Endometrial microvascular endothelial cells (primary cell): ENCODE results near the gene THAP5. TPM values are rescaled to one million over a fixed set of nuclear protein-coding genes. Genes with fewer than 3 reads are reported as not detected.

Experiments
- in situ Hi-C: cut with HindIII; loops from 2 replicates; pipeline ENCODE4 v1.10.0; 2017; ENCODE audit warnings: low sequenced_read_pairs, low pct_unique_long_range_greater_than_20kb; ENCODE audit errors: inconsistent ontology term
- total RNA-seq: library from RNA; depleted of rRNA; stranded (reverse); fragments of >200 nt; gene quantifications from one replicate; pipeline ENCODE4 v1.2.3, GENCODE V29; 2015; ENCODE audit errors: inconsistent ontology term

THAP5 gene, protein sequence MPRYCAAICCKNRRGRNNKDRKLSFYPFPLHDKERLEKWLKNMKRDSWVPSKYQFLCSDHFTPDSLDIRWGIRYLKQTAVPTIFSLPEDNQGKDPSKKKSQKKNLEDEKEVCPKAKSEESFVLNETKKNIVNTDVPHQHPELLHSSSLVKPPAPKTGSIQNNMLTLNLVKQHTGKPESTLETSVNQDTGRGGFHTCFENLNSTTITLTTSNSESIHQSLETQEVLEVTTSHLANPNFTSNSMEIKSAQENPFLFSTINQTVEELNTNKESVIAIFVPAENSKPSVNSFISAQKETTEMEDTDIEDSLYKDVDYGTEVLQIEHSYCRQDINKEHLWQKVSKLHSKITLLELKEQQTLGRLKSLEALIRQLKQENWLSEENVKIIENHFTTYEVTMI
- total RNA-seq, result 20.1 TPM

DNA sequence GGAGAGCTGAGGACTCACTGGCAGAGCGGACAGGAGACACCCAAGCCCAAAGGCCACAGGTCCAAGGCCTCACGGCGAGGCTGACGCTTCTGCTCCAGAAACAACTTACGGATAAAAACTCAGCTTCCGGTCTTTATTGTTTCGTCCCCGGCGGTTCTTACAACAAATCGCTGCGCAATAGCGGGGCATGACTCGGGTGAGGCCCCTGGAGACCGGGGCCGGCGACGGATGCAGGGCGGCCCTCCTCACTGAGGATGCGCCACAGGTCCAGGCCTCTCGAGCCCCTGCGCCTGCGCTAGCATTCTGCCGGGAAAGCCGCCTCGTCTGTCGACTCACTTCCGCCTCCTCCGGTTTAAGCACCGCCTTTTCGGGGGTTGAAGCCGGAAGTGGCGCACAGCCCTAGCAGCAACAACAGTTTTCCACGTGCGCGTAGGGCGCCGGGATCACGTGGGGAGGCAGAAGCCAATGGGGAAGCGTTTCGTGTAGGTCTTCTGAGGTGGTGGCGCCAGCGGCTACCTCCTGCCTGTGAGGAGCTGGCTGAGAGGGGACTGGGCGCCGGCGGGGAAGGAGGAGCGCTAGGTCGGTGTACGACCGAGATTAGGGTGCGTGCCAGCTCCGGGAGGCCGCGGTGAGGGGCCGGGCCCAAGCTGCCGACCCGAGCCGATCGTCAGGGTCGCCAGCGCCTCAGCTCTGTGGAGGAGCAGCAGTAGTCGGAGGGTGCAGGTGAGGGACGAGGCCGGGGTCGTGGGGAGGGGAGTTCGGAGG, at the start of gene THAP5, which contains the start of gene DNAJB9:
Gene THAP5 (minus strand): TSS at position 326 of the 765 bp plus-strand sequence. CDS start 137 bp downstream, at position 189.
Gene DNAJB9 (plus strand): TSS at position 494 of the 765 bp plus-strand sequence. CDS start 1,853 bp downstream, outside the sequence.
- in situ Hi-C loops, result no loop called here

DNA sequence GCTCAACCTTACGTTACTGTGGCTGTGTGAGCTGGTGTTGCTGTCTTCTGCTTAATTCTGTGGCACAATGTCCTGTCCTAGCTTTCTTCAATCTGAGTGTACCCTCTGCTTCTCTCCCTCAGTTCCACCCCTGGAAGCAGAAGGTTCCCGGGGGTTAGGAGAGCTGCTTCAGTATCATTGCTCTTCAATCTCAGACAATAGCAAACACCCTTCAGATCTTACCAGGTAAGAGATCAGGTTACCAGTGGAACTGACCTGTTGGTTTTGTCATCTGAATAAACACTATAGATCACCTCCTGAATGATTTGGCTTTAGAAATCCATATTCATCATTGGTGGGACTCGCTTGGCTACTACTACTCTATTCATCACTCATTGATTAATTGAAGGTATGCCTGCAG, 48.5 kb upstream of the THAP5 start:
- in situ Hi-C loops, result no loop called here

DNA sequence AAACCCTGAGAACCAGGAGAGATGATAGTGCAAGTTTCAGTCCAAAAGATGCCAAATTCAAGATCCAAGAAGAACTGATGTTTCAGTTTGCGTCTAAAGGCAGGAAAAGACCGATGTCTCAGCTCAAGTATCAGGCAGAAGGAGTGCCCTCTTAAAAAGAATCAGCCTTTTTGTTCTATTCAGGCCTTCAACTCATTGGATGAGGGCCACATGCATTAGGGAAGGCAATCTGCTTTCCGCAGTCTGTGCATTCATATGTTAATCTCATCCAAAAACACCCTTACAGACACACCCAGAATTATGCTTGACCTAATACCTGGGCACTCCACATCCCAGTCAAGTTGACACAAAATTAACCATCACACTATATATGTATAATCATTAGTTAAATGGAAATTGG, 45.4 kb upstream of the THAP5 start:
- in situ Hi-C loops, result no loop called here

DNA sequence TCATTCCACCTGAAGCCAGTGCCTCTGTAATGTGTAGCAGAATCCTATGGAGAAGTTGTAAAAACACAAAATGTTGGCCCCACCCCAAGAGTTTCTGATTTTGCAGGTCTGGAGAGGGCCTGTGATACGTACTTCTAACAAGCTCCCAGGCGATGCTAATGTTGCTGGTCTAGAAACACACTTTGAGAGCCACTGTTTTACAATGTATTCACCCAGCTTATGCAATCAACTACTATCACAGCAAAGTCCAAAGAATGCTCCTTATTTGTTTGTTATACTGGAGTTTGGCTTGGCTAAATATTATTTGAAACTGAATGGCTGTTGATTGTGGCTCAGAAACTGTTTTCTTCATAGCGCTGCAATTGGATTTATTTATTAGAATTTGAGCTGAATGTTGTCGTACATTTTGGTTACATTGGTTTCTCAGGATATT, 44.5 kb upstream of the THAP5 start:
- in situ Hi-C loops, result no loop called here

DNA sequence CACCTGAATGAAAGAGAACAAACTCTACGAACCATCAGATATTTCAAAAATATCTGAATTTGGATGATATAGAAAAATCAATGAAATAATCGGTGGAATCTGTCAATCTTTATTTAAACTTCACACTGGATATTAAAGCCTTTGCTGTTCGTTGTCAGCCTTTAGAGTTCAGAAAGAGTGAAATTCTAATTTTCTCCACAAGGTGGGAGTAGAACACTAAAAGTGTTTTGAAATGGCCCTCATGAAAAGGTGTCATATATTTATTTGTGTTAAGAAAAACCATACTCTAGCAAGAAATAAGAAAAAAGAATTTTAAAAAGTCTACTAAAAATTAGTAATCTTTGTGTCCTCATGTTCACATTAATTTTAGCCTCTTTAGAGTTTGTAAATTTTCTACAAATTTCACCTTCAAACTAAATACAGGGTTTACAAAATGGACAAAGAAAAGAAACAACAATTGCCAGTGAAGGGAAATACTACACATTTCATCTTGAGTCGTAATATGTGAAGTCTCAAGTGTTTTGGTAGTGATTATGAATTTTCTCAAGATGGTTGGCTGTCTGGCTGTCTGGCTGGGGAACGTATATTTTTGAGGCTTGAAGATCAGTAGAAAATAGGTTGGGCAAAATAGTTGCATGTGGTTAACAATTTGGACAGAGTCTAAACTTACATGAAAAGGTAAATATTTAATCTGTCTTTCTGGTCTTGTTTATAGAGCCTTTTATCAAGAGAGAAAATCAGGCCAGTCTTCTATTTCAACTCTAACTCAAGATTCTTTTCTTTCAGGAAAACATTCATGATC, 43.8 kb upstream of the THAP5 start:
- in situ Hi-C loops, result no loop called here

DNA sequence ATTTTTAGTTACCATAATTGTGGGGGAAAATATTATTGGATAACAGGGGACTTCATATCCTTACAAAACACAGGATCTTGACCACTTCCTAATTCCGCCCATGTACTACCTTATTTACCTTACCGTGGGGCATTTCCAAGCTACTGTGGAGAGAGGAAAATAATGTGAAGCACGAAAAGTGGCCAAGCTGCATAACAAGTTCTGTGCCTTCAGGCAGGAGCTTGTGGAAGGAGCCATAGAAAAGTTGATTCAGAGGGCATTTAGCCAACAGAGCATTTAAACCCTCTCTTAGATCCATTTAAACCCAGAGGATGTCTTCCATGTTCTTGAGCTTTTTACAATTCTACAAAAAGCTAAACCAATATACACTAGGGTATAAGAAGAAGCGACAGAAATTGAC, 41.8 kb upstream of the THAP5 start:
- in situ Hi-C loops, result no loop called here

DNA sequence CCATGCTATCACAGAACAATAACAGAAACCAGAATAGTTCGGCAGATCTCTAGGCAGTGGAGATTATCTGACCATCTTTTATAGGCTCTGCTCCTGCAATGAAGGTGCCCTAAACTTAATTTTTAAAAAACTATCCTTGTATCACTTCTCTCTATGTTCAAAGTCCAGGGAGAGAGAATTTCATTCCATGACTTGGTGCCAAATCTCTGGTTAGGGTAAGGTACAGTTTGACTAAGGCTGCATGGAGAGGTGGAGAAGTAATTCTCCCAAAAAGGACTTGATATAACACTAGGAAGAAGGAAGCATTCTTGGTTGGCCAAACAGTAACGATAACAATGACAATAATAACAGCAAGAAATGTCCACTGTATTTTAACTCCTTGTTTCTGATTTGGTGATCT, 40.1 kb upstream of the THAP5 start:
- in situ Hi-C loops, result no loop called here

DNA sequence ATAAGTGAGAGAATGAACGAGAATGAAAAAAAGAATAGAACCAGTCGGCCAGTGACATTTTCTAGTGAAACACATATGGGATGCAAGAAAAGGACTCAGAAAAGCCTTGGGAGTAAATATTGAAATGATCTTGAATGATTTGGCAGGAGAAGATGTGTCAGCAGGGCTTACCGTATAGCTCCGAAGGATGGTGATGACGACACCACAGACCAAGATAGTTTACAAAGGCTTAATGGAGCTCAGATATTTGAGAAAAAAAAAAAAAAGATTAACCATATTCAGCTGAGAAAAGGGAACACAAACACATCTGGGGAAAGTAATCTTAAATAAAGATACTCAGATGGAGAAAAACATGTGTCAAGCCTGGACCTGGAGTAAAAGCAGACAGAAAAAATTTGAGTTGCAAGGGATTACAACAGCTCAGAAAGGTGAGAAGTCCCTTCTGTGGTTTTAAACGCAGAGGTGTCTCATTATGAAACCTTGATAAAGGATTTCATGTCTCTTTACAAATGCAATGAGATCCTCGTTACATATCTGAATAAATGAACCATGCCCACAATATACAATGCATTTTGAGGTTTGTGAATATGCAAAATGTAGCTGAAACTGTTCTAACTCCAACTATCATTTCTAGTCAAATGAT, 36.2 kb upstream of the THAP5 start:
- in situ Hi-C loops, result no loop called here

DNA sequence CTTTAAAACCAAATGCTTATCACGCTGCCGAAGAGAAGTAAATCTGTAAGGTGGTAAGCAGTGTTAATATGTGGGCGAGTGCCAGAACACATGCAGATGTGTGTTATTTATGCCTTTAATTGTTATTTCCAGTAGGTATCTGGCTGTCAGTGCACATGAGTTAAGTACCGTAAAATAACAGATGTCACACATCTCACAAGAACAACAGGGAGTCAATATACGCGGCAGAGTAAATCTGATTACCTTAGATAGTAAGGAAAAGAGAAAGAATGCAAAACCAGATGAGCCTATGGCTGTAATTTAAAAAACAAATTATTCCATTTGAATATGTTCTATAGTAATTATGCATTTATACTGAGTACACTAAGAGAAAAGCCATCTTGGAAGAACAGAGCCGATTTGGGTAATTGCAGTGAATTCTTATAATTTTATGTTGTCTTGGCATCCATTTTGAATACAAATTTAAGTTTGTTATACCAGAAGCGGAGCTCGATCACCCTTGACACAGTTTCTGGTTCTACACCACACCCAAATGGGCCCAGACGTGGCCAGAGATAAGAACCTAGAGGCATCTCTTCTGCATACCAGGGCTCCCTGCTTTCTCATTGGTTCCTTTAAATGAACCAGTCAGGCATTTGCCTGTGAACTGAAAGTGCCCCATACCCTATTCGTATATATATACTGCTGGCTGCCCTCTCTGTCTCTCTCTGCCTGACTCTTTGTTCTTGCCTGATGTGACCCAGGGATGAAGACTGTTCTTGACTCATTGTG, 35.0 kb upstream of the THAP5 start:
- in situ Hi-C loops, result no loop called here

DNA sequence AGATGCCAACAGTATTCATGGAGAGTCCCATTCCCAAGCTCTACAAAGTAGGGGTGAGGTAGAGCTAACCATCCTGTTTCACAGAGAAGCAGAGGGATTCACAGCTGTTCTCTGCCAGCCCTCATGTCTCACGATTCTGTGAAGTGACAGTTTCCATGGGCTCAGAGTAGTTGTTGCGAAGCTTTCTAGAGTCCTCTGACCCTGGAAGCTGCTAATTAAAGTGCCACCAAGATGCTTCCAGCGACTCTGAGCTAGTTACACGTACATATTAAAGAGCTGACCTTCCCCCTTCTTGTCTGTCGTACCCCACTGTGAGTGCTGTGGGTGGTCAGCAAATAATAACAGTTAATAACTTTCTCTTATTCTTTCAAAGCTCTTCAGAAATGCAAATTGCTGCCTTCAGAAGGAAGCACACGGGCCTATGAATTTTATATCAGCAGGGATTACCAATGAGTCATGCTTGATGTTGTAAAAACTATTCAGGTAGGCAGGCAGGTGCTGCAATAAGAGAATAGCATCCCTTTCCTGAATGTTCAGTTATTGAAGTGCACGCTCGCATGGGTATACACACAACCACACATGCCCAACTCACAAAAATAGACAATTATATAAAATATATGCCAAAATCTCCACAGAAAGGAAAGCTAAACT, 34.3 kb upstream of the THAP5 start:
- in situ Hi-C loops, result no loop called here

DNA sequence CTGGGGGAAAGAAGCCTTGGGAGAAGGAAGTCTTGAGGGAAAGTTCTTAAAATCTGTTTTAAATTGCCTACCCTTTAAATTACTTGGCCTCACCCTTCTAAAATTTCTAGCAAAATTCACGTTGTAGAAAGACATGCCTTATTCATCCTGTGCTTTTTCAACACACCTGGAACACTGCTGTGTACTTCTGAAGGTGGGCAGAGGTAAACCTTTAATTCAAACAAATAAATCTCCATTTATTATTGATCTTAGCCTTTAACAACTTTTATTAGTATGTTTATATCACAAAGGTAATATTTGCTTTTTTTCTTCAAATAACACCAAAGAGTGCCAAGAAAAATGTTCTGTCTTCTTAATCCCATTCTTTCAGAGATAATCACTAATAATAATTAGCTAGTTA, 30.9 kb upstream of the THAP5 start:
- in situ Hi-C loops, result no loop called here

DNA sequence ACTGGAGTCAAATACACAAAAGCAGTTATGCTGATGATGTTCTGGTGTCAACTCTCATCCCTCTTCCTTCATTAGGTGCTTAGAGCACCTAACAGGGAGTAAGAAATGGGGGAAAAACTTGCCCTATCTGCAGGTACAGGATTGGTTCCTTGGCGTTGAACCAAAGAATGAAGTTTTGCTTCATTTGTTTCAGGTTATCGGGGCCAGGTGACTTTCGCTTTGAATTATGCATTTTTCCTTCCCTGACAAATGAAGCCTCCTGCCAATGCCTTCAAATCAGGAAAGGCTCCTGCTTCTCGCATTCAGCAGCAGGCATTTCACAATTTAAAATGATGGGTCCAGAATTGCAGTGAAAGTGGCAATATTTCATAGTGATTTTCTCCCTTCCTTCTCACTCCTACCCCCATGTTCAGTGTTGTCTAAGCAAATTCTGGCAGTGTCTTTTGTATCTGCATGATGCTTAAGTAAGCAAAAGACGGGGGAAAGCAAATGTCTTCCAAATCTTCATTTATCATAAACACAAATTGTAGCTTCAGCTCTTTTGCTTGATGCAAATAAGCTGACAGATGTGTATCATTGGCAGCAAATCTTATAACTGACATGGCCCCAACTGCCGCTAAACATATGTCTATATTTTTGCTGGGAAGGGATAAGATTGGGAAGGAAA, 29.5 kb upstream of the THAP5 start:
- in situ Hi-C loops, result no loop called here

DNA sequence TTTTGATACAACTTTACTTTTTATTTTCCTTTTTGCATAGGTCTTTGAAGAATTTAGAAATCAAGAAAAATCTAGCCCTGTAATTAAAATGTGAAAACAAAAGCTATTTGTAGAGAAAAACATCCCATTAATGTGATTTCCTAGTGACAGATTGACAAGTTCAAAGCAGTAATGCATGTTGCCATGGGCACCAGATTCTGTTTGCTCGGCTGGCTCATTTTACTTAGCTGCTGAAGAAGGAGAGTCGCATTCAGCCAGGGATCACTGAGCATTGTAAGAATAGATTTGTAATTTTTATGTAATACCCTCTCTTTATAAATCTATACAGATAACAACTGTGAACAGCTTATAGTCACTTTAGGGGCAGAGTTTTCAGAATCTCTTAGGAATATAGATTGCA, 28.6 kb upstream of the THAP5 start:
- in situ Hi-C loops, result no loop called here

DNA sequence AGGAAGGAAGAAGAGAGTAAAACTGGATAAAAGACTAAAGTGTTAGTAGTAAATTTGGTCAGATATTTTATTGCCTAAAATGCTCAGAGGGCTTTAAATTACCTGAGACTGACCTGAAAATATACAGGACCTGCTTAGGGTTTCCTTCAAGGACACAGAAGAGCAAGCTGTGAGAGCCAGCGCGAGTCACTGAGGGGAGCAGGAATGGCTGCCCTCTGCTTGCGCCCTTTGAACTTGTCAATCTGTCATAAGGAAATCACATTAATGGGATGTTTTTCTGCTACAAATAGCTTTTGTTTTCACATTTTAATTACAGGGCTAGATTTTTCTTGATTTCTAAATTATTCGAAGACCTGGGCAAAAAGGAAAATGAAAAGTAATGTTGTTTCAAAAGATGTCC, 27.1 kb upstream of the THAP5 start:
- in situ Hi-C loops, result no loop called here

DNA sequence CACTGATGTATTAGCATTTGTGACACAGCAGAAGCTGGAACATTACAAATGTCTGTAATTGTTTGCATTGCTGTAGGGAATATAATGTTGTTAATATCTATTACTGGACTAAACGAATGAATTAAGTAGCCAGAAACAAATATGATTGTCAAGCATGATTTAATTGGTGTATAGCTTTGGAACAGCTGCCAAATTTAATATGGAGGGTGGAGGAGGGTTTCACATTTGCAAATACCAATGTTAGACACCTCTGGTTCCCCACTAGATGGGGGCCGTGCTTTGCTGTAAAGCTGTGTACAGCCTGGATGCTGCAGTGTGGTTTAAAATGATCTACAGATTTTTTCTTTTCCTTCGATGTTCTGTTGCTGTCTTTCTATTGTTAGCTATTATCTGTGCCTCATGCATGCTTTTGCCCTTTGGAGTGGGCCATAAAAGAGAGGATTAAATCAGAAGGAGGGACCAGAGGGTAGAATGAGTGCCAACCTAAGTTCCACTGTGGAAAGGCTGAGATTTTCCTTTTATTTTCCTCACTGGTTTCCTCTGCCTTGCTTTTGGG, 23.2 kb upstream of the THAP5 start:
- in situ Hi-C loops, result no loop called here

DNA sequence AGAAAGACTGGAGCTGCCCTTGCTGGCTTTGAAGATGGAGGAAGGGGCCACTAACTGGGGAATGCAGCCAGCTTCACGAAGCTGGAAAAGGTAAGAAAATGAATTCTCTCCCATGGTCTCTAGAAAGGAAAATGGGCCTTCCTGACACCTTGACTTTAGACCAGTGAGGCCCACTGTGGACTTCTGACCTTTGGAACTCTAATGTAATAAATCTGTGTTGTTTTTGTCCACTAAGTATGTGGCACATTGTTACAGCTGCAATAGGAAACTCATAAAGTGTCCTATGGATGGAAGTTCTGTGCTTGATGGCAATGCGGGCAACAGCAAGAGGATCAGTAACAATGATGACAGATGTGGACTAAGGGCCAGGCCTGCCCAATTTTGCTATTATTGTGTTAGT, 21.1 kb upstream of the THAP5 start:
- in situ Hi-C loops, result no loop called here

DNA sequence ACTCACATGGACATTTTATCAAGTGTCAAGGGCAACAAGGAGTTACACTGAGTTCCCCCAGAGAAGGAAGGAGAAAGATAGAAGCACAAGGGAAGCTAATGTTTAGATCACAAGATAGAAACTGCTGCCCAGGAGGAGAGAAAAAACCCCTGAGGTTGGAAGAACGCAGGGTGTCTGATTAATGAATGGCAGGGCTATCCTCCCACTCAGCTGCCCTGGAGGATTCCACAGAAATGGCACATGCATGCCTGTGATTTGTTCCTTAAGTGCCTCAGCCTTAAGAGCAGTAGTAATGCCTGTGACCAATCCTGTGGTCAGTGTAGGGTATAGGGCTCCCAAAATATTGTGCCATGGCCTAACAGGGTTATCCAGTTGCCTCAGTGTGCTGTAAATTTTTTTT, 20.4 kb upstream of the THAP5 start:
- in situ Hi-C loops, result no loop called here
